HepG2 (cell line): ENCODE measurements around the gene DHFR. TPM values are rescaled to one million over a fixed set of nuclear protein-coding genes. Genes with fewer than 3 reads are reported as not detected.

Experiments
- BHLHE40 ChIP-seq: IDR thresholded peaks from 2 replicates; pipeline ENCODE4 v1.6.1; 2011; ENCODE audit warnings: low read length, improper control_type of control experiment
- HMGXB3 ChIP-seq: sonication (generic); formaldehyde crosslinking; IDR thresholded peaks from 2 replicates; pipeline ENCODE4 v1.4.0; 2020; ENCODE audit warnings: missing genetic modification reagents, borderline replicate concordance
- HMGXB4 ChIP-seq, 2 experiments: sonication (generic) in 1 of 2; formaldehyde crosslinking in 1 of 2; IDR thresholded peaks; 2 replicates each; pipeline versions ENCODE4 v1.4.0 to v1.6.1; 2018 to 2020; ENCODE audit warnings: missing genetic modification reagents in 2 of 2, borderline replicate concordance in 1 of 2, low read depth in 1 of 2, mild to moderate bottlenecking in 1 of 2, missing biosample characterization in 1 of 2
- HOXA7 ChIP-seq: sonication (generic); formaldehyde crosslinking; IDR thresholded peaks from 2 replicates; pipeline ENCODE4 v1.8.1; 2022; ENCODE audit warnings: mild to moderate bottlenecking, missing genetic modification reagents, moderate library complexity
- IKZF5 ChIP-seq: IDR thresholded peaks from 2 replicates; pipeline ENCODE4 v1.6.1; 2018; ENCODE audit warnings: missing genetic modification reagents, mild to moderate bottlenecking, missing compliant biosample characterization
- IRF2 ChIP-seq: IDR thresholded peaks from 2 replicates; pipeline ENCODE4 v1.6.1; 2018; ENCODE audit warnings: missing genetic modification reagents, missing compliant biosample characterization
- KAT7 ChIP-seq: IDR thresholded peaks from 2 replicates; pipeline ENCODE4 v1.6.1; 2018; ENCODE audit warnings: borderline replicate concordance, missing compliant biosample characterization
- THAP8 ChIP-seq: sonication (generic); formaldehyde crosslinking; IDR thresholded peaks from 2 replicates; pipeline ENCODE4 v1.5.1; 2020; ENCODE audit warnings: missing genetic modification reagents, mild to moderate bottlenecking, borderline replicate concordance
- ZFP91 ChIP-seq: sonication (generic); formaldehyde crosslinking; IDR thresholded peaks from 2 replicates; pipeline ENCODE4 v1.9.0; 2022; ENCODE audit warnings: missing genetic modification reagents, mild to moderate bottlenecking, borderline replicate concordance
- ZNF326 ChIP-seq: sonication (generic); formaldehyde crosslinking; IDR thresholded peaks from 2 replicates; pipeline ENCODE4 v1.4.0; 2020; ENCODE audit warnings: missing genetic modification reagents, borderline replicate concordance
- ZNF460 ChIP-seq: sonication (generic); formaldehyde crosslinking; IDR thresholded peaks from 2 replicates; pipeline ENCODE4 v1.5.1; 2020; ENCODE audit warnings: missing genetic modification reagents, mild to moderate bottlenecking, borderline replicate concordance
- ZNF510 ChIP-seq: sonication (generic); formaldehyde crosslinking; IDR thresholded peaks from 2 replicates; pipeline ENCODE4 v1.4.0; 2020; ENCODE audit warnings: low read depth, mild to moderate bottlenecking, missing genetic modification reagents
- ZNF777 ChIP-seq: sonication (generic); formaldehyde crosslinking; IDR thresholded peaks from 2 replicates; pipeline ENCODE4 v1.4.0; 2020; ENCODE audit warnings: missing genetic modification reagents
- ZNF879 ChIP-seq: sonication (generic); formaldehyde crosslinking; IDR thresholded peaks from 2 replicates; pipeline ENCODE4 v1.8.1; 2023; ENCODE audit warnings: missing genetic modification reagents
- ZSCAN21 ChIP-seq: sonication (generic); formaldehyde crosslinking; IDR thresholded peaks from 2 replicates; pipeline ENCODE4 v1.8.0; 2022; ENCODE audit warnings: mild to moderate bottlenecking, missing genetic modification reagents, moderate library complexity, borderline replicate concordance
- polyA plus RNA-seq, 8 experiments: library from polyadenylated mRNA; depleted of rRNA in 3 of 8; stranded (reverse) in 7 of 8; unstranded in 1 of 8; fragments of >200 nt; fragmentation: Illumina TruSeq in 4 of 8; extraction: Trizol in 4 of 8; gene quantifications; 2 replicates each; pipeline versions ENCODE4 v1.2.1 to v1.2.3, GENCODE V29; 2011 to 2016; ENCODE audit warnings: low read depth in 4 of 8, missing spikeins in 1 of 8, mixed read lengths in 1 of 8; ENCODE audit not compliant: insufficient read depth in 1 of 8
- total RNA-seq, 5 experiments: library from RNA; depleted of rRNA; stranded (reverse); fragments of >200 nt; fragmentation: Illumina TruSeq; extraction: Trizol; gene quantifications; 2 replicates each; pipeline ENCODE4 v1.2.3, GENCODE V29; 2016; ENCODE audit warnings: low read depth in 1 of 5
- TF ChIP-seq, protein P1 (sequence below): sonication (generic); formaldehyde crosslinking; IDR thresholded peaks from 2 replicates; pipeline ENCODE4 v1.4.0; 2020; ENCODE audit warnings: missing genetic modification reagents, borderline replicate concordance

Gene DHFR
- total and polyA plus RNA-seq, 2 of the 13 experiments (the other 11 are each of a cell fraction or from before 2014, with no cell fraction given), result 22.8 to 59.0 TPM

- TF ChIP-seq THAP8 (CRISPR knock-in tag), result no peak
- TF ChIP-seq ZNF777 (CRISPR knock-in tag), result 0 out of 2 replicates have a peak, but pooled peaks have one; percentile 34
- TF ChIP-seq, protein P1, sequence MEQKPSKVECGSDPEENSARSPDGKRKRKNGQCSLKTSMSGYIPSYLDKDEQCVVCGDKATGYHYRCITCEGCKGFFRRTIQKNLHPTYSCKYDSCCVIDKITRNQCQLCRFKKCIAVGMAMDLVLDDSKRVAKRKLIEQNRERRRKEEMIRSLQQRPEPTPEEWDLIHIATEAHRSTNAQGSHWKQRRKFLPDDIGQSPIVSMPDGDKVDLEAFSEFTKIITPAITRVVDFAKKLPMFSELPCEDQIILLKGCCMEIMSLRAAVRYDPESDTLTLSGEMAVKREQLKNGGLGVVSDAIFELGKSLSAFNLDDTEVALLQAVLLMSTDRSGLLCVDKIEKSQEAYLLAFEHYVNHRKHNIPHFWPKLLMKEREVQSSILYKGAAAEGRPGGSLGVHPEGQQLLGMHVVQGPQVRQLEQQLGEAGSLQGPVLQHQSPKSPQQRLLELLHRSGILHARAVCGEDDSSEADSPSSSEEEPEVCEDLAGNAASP (CRISPR knock-in tag), result no peak
- no peak for TF ChIP-seq ZNF326 (CRISPR knock-in tag)
- TF ChIP-seq HMGXB3 (CRISPR knock-in tag), result 0 out of 2 replicates have a peak, but pooled peaks have one; percentile 33
- 0 out of 2 replicates have a peak, but pooled peaks have one; percentile 52 for TF ChIP-seq ZNF510
- no peak for TF ChIP-seq HOXA7 (CRISPR knock-in tag)
- peak; percentile 54 to 77; a peak in 3 of 4 replicates for TF ChIP-seq HMGXB4 (CRISPR knock-in tag; IDR thresholded peaks at IDR 0.05; ENCODE audit: borderline replicate concordance in 1 of 2, low read depth in 1 of 2)
- TF ChIP-seq ZFP91 (CRISPR knock-in tag), result peak; percentile 77; the same call in 1 of the 2 replicates
- no peak for TF ChIP-seq ZNF460 (CRISPR knock-in tag)
- TF ChIP-seq KAT7 (CRISPR knock-in tag), result 0 out of 2 replicates have a peak, but pooled peaks have one; percentile 60
- TF ChIP-seq BHLHE40, result no peak
- TF ChIP-seq ZSCAN21 (CRISPR knock-in tag), result peak; percentile 85
- TF ChIP-seq IRF2 (CRISPR knock-in tag), result no peak
- no peak for TF ChIP-seq ZNF879 (CRISPR knock-in tag)
- TF ChIP-seq IKZF5 (CRISPR knock-in tag), result peak; percentile 53
Measured at GRCh38 chr5:80654391-80655230, at the start of gene DHFR, which contains the start of gene MSH3 (continued).
